Measurements from ENCODE around the gene EIPR1.

The EIPR1 gene

GRCh38 chr2:3317871-3318590 lies 59.6 kb downstream of the EIPR1 start:
- DNase-seq (ENCODE audit: insufficient read length, low spot score) (no peak), FAIRE-seq (no peak)
- no peak for TF ChIP-seq POLR2A (IDR thresholded peaks at IDR 0.05; ENCODE audit: low read depth, low read length)

- FAIRE-seq (no peak), DNase-seq (ENCODE audit: insufficient read length, low spot score) (no peak)
- no peak for TF ChIP-seq POLR2A (IDR thresholded peaks at IDR 0.05; ENCODE audit: low read depth, low read length)
These were observed 60.3 kb downstream of the EIPR1 start for GRCh38 chr2:3317277-3317685.

GRCh38 chr2:3316456-3317276 lies 61.0 kb downstream of the EIPR1 start:
- FAIRE-seq (no peak), DNase-seq (ENCODE audit: insufficient read length, low spot score) (no peak)
- no peak for TF ChIP-seq POLR2A (IDR thresholded peaks at IDR 0.05; ENCODE audit: low read depth, low read length)

GRCh38 chr2:3314626-3315025 lies 63.0 kb downstream of the EIPR1 start:
- FAIRE-seq, result no peak
- TF ChIP-seq POLR2A (IDR thresholded peaks at IDR 0.05; ENCODE audit: low read depth, low read length), result no peak
- DNase-seq (ENCODE audit: insufficient read length, low spot score), result no peak

GRCh38 chr2:3313781-3314375 lies 63.7 kb downstream of the EIPR1 start:
- FAIRE-seq (no peak), DNase-seq (ENCODE audit: insufficient read length, low spot score) (no peak)
- TF ChIP-seq POLR2A (IDR thresholded peaks at IDR 0.05; ENCODE audit: low read depth, low read length), result no peak

GRCh38 chr2:3312576-3313345 lies 64.9 kb downstream of the EIPR1 start:
- TF ChIP-seq POLR2A (IDR thresholded peaks at IDR 0.05; ENCODE audit: low read depth, low read length), result no peak
- FAIRE-seq (no peak), DNase-seq (ENCODE audit: insufficient read length, low spot score) (no peak)

- no peak for TF ChIP-seq POLR2A (IDR thresholded peaks at IDR 0.05; ENCODE audit: low read depth, low read length)
- DNase-seq (ENCODE audit: insufficient read length, low spot score), result no peak
- no peak for FAIRE-seq
These were observed 66.0 kb downstream of the EIPR1 start for GRCh38 chr2:3311601-3312000.

- no peak for DNase-seq (ENCODE audit: insufficient read length, low spot score)
- no peak for TF ChIP-seq POLR2A (IDR thresholded peaks at IDR 0.05; ENCODE audit: low read depth, low read length)
- no peak for FAIRE-seq
These were observed 67.9 kb downstream of the EIPR1 start for GRCh38 chr2:3309496-3310355.

GRCh38 chr2:3307901-3308300 lies 69.7 kb downstream of the EIPR1 start:
- FAIRE-seq (no peak), DNase-seq (ENCODE audit: insufficient read length, low spot score) (no peak)
- no peak for TF ChIP-seq POLR2A (IDR thresholded peaks at IDR 0.05; ENCODE audit: low read depth, low read length)

GRCh38 chr2:3307236-3307635 lies 70.4 kb downstream of the EIPR1 start:
- no peak for FAIRE-seq
- no peak for TF ChIP-seq POLR2A (IDR thresholded peaks at IDR 0.05; ENCODE audit: low read depth, low read length)
- DNase-seq (ENCODE audit: insufficient read length, low spot score), result no peak

GRCh38 chr2:3305952-3306351 lies 71.7 kb downstream of the EIPR1 start:
- DNase-seq (ENCODE audit: insufficient read length, low spot score) (no peak), FAIRE-seq (no peak)
- no peak for TF ChIP-seq POLR2A (IDR thresholded peaks at IDR 0.05; ENCODE audit: low read depth, low read length)

- TF ChIP-seq POLR2A (IDR thresholded peaks at IDR 0.05; ENCODE audit: low read depth, low read length), result no peak
- DNase-seq (ENCODE audit: insufficient read length, low spot score) (no peak), FAIRE-seq (no peak)
These were observed 72.2 kb downstream of the EIPR1 start for GRCh38 chr2:3305431-3305830.
